Liver (tissue), 9 donors: ENCODE measurements around the gene PDCL2. TPM values are rescaled to one million over a fixed set of nuclear protein-coding genes. Genes with fewer than 3 reads are reported as not detected.

Experiments
- DNase-seq: peaks from one replicate; pipeline ENCODE4 v3.0.0-alpha.2; 2017; ENCODE audit warnings: low spot score
- H3K27ac ChIP-seq, 2 donors: one replicate each; pipeline ENCODE4 v1.7.0; 2013; ENCODE audit warnings: inconsistent platforms in 2 of 2, low read length in 2 of 2, control low read depth in 1 of 2, low read depth in 1 of 2, mild to moderate bottlenecking in 1 of 2
- H3K27me3 ChIP-seq, 4 donors: one replicate each; pipeline versions ENCODE4 v1.6.1 to v1.7.0; 2013; ENCODE audit warnings: low read length in 3 of 4, inconsistent platforms in 1 of 4, mild to moderate bottlenecking in 1 of 4, moderate library complexity in 1 of 4; ENCODE audit not compliant: control insufficient read depth in 4 of 4, insufficient read depth in 4 of 4
- H3K36me3 ChIP-seq, 4 donors: one replicate each; pipeline versions ENCODE4 v1.6.1 to v1.7.0; 2013; ENCODE audit warnings: low read length in 3 of 4, mild to moderate bottlenecking in 3 of 4, low read depth in 1 of 4, moderate library complexity in 1 of 4; ENCODE audit not compliant: control insufficient read depth in 4 of 4, insufficient read depth in 3 of 4
- H3K4me1 ChIP-seq, 4 donors: one replicate each; pipeline versions ENCODE4 v1.6.1 to v1.7.0; 2013; ENCODE audit warnings: low read length in 3 of 4, mild to moderate bottlenecking in 3 of 4, moderate library complexity in 1 of 4; ENCODE audit not compliant: control insufficient read depth in 4 of 4, insufficient read depth in 4 of 4
- H3K4me3 ChIP-seq, 3 donors: one replicate each; pipeline versions ENCODE4 v1.6.1 to v1.7.0; 2013; ENCODE audit warnings: low read length in 3 of 3, control low read depth in 1 of 3, low read depth in 1 of 3, mild to moderate bottlenecking in 1 of 3
- H3K9ac ChIP-seq, 2 donors: one replicate each; pipeline ENCODE4 v1.7.0; 2013; ENCODE audit warnings: low read length in 2 of 2, mild to moderate bottlenecking in 2 of 2, moderate library complexity in 2 of 2, control low read depth in 1 of 2, low read depth in 1 of 2
- H3K9me3 ChIP-seq, 4 donors: one replicate each; pipeline versions ENCODE4 v1.6.1 to v1.7.0; 2013; ENCODE audit warnings: low read length in 3 of 4; ENCODE audit not compliant: control insufficient read depth in 4 of 4
- CTCF ChIP-seq: fragments of 150-350 bp; IDR thresholded peaks from 2 replicates; pipeline ENCODE4 v1.5.1; 2017; ENCODE audit warnings: improper control_type of control experiment, low read depth, low read length; ENCODE audit not compliant: missing input control
- EGR1 ChIP-seq, 2 donors: IDR thresholded peaks; 2 replicates each; pipeline ENCODE4 v1.6.1; 2016 to 2018; ENCODE audit warnings: antibody characterized with exemption in 2 of 2, low read depth in 2 of 2
- FOXA1 ChIP-seq: IDR thresholded peaks from 2 replicates; pipeline ENCODE4 v1.6.1; 2016; ENCODE audit warnings: antibody characterized with exemption
- FOXA2 ChIP-seq: IDR thresholded peaks from 2 replicates; pipeline ENCODE4 v1.6.1; 2016; ENCODE audit warnings: antibody characterized with exemption
- GABPA ChIP-seq, 2 donors: IDR thresholded peaks in 1 of 2; conservative IDR thresholded peaks in 1 of 2; 2 replicates each; pipeline ENCODE4 v1.6.1; 2016; ENCODE audit warnings: antibody characterized with exemption in 2 of 2, mild to moderate bottlenecking in 1 of 2, moderate library complexity in 1 of 2
- HNF4A ChIP-seq, 2 donors: conservative IDR thresholded peaks; 2 replicates each; pipeline ENCODE4 v1.6.1; 2016; ENCODE audit warnings: antibody characterized with exemption in 2 of 2, mild to moderate bottlenecking in 2 of 2
- HNF4G ChIP-seq: IDR thresholded peaks from 2 replicates; pipeline ENCODE4 v1.6.1; 2016; ENCODE audit warnings: antibody characterized with exemption
- JUND ChIP-seq, 2 donors: IDR thresholded peaks; 2 replicates each; pipeline ENCODE4 v1.6.1; 2016; ENCODE audit warnings: antibody characterized with exemption in 2 of 2
- MAX ChIP-seq: IDR thresholded peaks from 2 replicates; pipeline ENCODE4 v1.6.1; 2016; ENCODE audit warnings: antibody characterized with exemption
- NR2F2 ChIP-seq: IDR thresholded peaks from 2 replicates; pipeline ENCODE4 v1.6.1; 2016; ENCODE audit warnings: antibody characterized with exemption
- RAD21 ChIP-seq, 2 donors: IDR thresholded peaks; 2 replicates each; pipeline ENCODE4 v1.6.1; 2016; ENCODE audit warnings: antibody characterized with exemption in 2 of 2, mild to moderate bottlenecking in 2 of 2
- REST ChIP-seq: IDR thresholded peaks from 2 replicates; pipeline ENCODE4 v1.6.1; 2016; ENCODE audit warnings: antibody characterized with exemption, mild to moderate bottlenecking
- RXRA ChIP-seq, 2 donors: IDR thresholded peaks; 2 replicates each; pipeline ENCODE4 v1.6.1; 2017 to 2018; ENCODE audit warnings: antibody characterized with exemption in 2 of 2, mild to moderate bottlenecking in 1 of 2
- TAF1 ChIP-seq: conservative IDR thresholded peaks from 2 replicates; pipeline ENCODE4 v1.6.1; 2016; ENCODE audit warnings: antibody characterized with exemption, mild to moderate bottlenecking
- YY1 ChIP-seq: IDR thresholded peaks from 2 replicates; pipeline ENCODE4 v1.6.1; 2016; ENCODE audit warnings: antibody characterized with exemption, mild to moderate bottlenecking
- ZBTB33 ChIP-seq: IDR thresholded peaks from 2 replicates; pipeline ENCODE4 v1.6.1; 2016; ENCODE audit warnings: antibody characterized with exemption
- WGBS: extraction: QIAGEN DNeasy Blood & Tissue Kit; methylation state at CpG from one replicate; pipeline ENCODE4 v1.1.7; 2013; 5-methylcytosine and 5-hydroxymethylcytosine counted together
- polyA plus RNA-seq, 2 donors: library from polyadenylated mRNA; stranded (reverse) in 1 of 2; unstranded in 1 of 2; fragments of 200-250 nt in 1 of 2; fragments of >200 nt in 1 of 2; fragmentation: Nextera tagmentation in 1 of 2; extraction: Ambion mirVana in 1 of 2; gene quantifications; one replicate each; pipeline versions ENCODE4 v1.2.1 to v1.2.3, GENCODE V29; 2013 to 2015
- total RNA-seq, 2 donors: library from RNA; depleted of rRNA; stranded (reverse); fragments of >200 nt; gene quantifications; one replicate each; pipeline ENCODE4 v1.2.3, GENCODE V29; 2014
- donor health status: healthy.
- donor health status: healthy.
- donor health status: healthy.
- donor health status: healthy.
- donor health status: healthy.

Gene PDCL2
- total and polyA plus RNA-seq, 4 donors, result not detected

GRCh38 chr4:55534306-55534705 lies 57.7 kb downstream of the PDCL2 start:
- Histone ChIP-seq H3K9ac (no peak overlapping the region), H3K4me3 (no peak overlapping the region), H3K36me3 (no peaks in the 10 kb centered on the region), H3K9me3 (no peaks in the 10 kb centered on the region), H3K4me1 (no peaks in the 10 kb centered on the region), H3K27me3 (no peaks in the 10 kb centered on the region), H3K27ac (no peak overlapping the region)
- DNase-seq, result no peak
- TF ChIP-seq FOXA2, result no peak

GRCh38 chr4:55530691-55531090 lies 61.4 kb downstream of the PDCL2 start:
- no peak overlapping the region for H3K27ac ChIP-seq
- TF ChIP-seq YY1, result no peak
- no peak for TF ChIP-seq REST
- no peak for TF ChIP-seq HNF4G
- no peak for TF ChIP-seq RXRA (IDR thresholded peaks at IDR 0.05)
- TF ChIP-seq TAF1, result no peak
- no peak for TF ChIP-seq JUND (IDR thresholded peaks at IDR 0.05)
- TF ChIP-seq MAX, result no peak
- no peak for TF ChIP-seq EGR1 (IDR thresholded peaks at IDR 0.05; ENCODE audit: low read depth in 2 of 2)
- no peaks in the 10 kb centered on the region for H3K9me3 ChIP-seq
- WGBS, result 89% methylated on average over 4 of the region's 4 CpGs
- H3K9ac ChIP-seq, result no peak overlapping the region
- peaks cover 0 to 1% (median 0%) of the 10 kb centered on the region in 4 donors for H3K36me3 ChIP-seq
- H3K4me1 ChIP-seq, result no peaks in the 10 kb centered on the region
- H3K27me3 ChIP-seq, result no peaks in the 10 kb centered on the region
- H3K4me3 ChIP-seq, result no peak overlapping the region
- DNase-seq, result no peak

- Histone ChIP-seq H3K9ac (no peak overlapping the region), H3K9me3 (no peaks in the 10 kb centered on the region)
- 93% methylated on average over 4 of the region's 4 CpGs for WGBS
- TF ChIP-seq CTCF, result no peak
- no peak for TF ChIP-seq JUND (IDR thresholded peaks at IDR 0.05)
- TF ChIP-seq GABPA (IDR thresholded peaks at IDR 0.05 in 1 of 2, conservative IDR thresholded peaks at IDR 0.05 in 1 of 2), result no peak
- no peak for TF ChIP-seq ZBTB33
- TF ChIP-seq HNF4A (conservative IDR thresholded peaks at IDR 0.05), result no peak
- TF ChIP-seq HNF4G, result no peak
- no peak for TF ChIP-seq TAF1
- TF ChIP-seq RAD21 (IDR thresholded peaks at IDR 0.05), result no peak
- no peak for TF ChIP-seq REST
- TF ChIP-seq FOXA1, result no peak
- TF ChIP-seq YY1, result no peak
- TF ChIP-seq MAX, result no peak
- TF ChIP-seq NR2F2, result no peak
- TF ChIP-seq EGR1 (IDR thresholded peaks at IDR 0.05; ENCODE audit: low read depth in 2 of 2), result no peak
- no peak for TF ChIP-seq FOXA2
These were observed 61.9 kb downstream of the PDCL2 start for GRCh38 chr4:55530167-55530566.

More at GRCh38 chr4:55530167-55530566, 61.9 kb downstream of the PDCL2 start:
- no peaks in the 10 kb centered on the region for H3K27me3 ChIP-seq
- H3K27ac ChIP-seq, result no peak overlapping the region
- no peak overlapping the region for H3K4me3 ChIP-seq
- no peak for DNase-seq
- peaks cover 0 to 1% (median 0%) of the 10 kb centered on the region in 4 donors for H3K36me3 ChIP-seq
- H3K4me1 ChIP-seq, result no peaks in the 10 kb centered on the region
